ENCODE results near the gene AP2M1. TPM values are rescaled to one million over a fixed set of nuclear protein-coding genes. Genes with fewer than 3 reads are reported as not detected.

AP2M1 gene
- total and polyA plus RNA-seq, 2 of the 13 experiments (the other 11 are each of a cell fraction or from before 2014, with no cell fraction given): 126 to 146 TPM

- TF ChIP-seq YEATS2 (CRISPR knock-in tag; IDR thresholded peaks at IDR 0.05; ENCODE audit: borderline replicate concordance): peak; percentile 38; the same call in 1 of the 2 replicates
- TF ChIP-seq PRDM4 (CRISPR knock-in tag; IDR thresholded peaks at IDR 0.05; ENCODE audit: borderline replicate concordance): no peak
- 0 out of 2 replicates have a peak, but pooled peaks have one; percentile 43 for TF ChIP-seq BATF2 (CRISPR knock-in tag; IDR thresholded peaks at IDR 0.05)
- peak; percentile 89; the same call in 1 of the 2 replicates for TF ChIP-seq ZNF761 (CRISPR knock-in tag; conservative IDR thresholded peaks at IDR 0.05)
- TF ChIP-seq BCL6 (CRISPR knock-in tag; IDR thresholded peaks at IDR 0.05): peak; percentile 35; the same call in 1 of the 2 replicates
- no peak for TF ChIP-seq ZNF850 (CRISPR knock-in tag; conservative IDR thresholded peaks at IDR 0.05)
- peak; percentile 61; the same call in 1 of the 2 replicates for TF ChIP-seq ZSCAN31 (CRISPR knock-in tag; IDR thresholded peaks at IDR 0.05; ENCODE audit: low read depth)
- no peak for TF ChIP-seq HNF4G (IDR thresholded peaks at IDR 0.05; ENCODE audit: borderline replicate concordance, low read depth, low read length)
- TF ChIP-seq HNF4G (CRISPR knock-in tag; IDR thresholded peaks at IDR 0.05; ENCODE audit: borderline replicate concordance, low read depth): no peak
- peak; percentile 23; the same call in 1 of the 2 replicates for TF ChIP-seq FOXK1 (CRISPR knock-in tag; IDR thresholded peaks at IDR 0.05; ENCODE audit: borderline replicate concordance, low read depth)
- peak; percentile 81; the same call in 1 of the 2 replicates for TF ChIP-seq HIVEP1 (CRISPR knock-in tag; IDR thresholded peaks at IDR 0.05)
- TF ChIP-seq RFX3 (CRISPR knock-in tag; IDR thresholded peaks at IDR 0.05): no peak
- 0 out of 2 replicates have a peak, but pooled peaks have one; percentile 26 for TF ChIP-seq AKAP8 (CRISPR knock-in tag; IDR thresholded peaks at IDR 0.05)
- 0 out of 2 replicates have a peak, but pooled peaks have one; percentile 31 for TF ChIP-seq ZNF354B (CRISPR knock-in tag; IDR thresholded peaks at IDR 0.05)
- no peak for TF ChIP-seq NR2F6 (IDR thresholded peaks at IDR 0.05)
- peak; percentile 46; the same call in 1 of the 2 replicates for TF ChIP-seq NR2F6 (CRISPR knock-in tag; IDR thresholded peaks at IDR 0.05)
- peak; percentile 67; the same call in 1 of the 2 replicates for TF ChIP-seq NR0B2 (CRISPR knock-in tag; IDR thresholded peaks at IDR 0.05)
- peak; percentile 93; the same call in 1 of the 2 replicates for TF ChIP-seq REPIN1 (CRISPR knock-in tag; IDR thresholded peaks at IDR 0.05; ENCODE audit: borderline replicate concordance, low read depth)
Observed at GRCh38 chr3:184133840-184134745, 40.6 kb upstream of the AP2M1 start (continued).
